ENCODE measurements around the gene MORN1. TPM values are rescaled to one million over a fixed set of nuclear protein-coding genes. Genes with fewer than 3 reads are reported as not detected.
A peak's percentile ranks its signal among the peaks of the same experiment; 100 is the strongest.

The MORN1 gene
- total and polyA plus RNA-seq, 2 donors, result 5.7 to 6.4 TPM

GRCh38 chr1:2304921-2305681, 86.3 kb downstream of the MORN1 start:
- Histone ChIP-seq H3K9me3 (ENCODE audit: control insufficient read depth in 2 of 2, insufficient read depth in 1 of 2, low read length in 1 of 2) (peaks cover 0 to 7% of the 10 kb centered on the region in 2 donors), H3K27ac (ENCODE audit: low read depth in 1 of 2, low read length in 1 of 2) (no peak overlapping the region), H3K4me3 (ENCODE audit: low read length in 2 of 2) (no peak overlapping the region), H3K36me3 (ENCODE audit: control insufficient read depth in 2 of 2, insufficient read depth in 2 of 2, low read length in 1 of 2) (peaks cover 34 to 40% of the 10 kb centered on the region in 2 donors), H3K4me1 (ENCODE audit: control insufficient read depth in 2 of 2, insufficient read depth in 2 of 2, low read length in 2 of 2) (peaks cover 17 to 30% of the 10 kb centered on the region in 2 donors), H3K27me3 (ENCODE audit: control insufficient read depth in 2 of 2, insufficient read depth in 1 of 2, low read length in 1 of 2) (no peaks in the 10 kb centered on the region)
- no peak for DNase-seq (ENCODE audit: low read depth in 6 of 9, low spot score in 9 of 9)
- WGBS, result 95% methylated on average over 49 of the region's 49 CpGs

GRCh38 chr1:2304282-2304681, 87.1 kb downstream of the MORN1 start:
- Histone ChIP-seq H3K36me3 (ENCODE audit: control insufficient read depth in 2 of 2, insufficient read depth in 2 of 2, low read length in 1 of 2) (peaks cover 34 to 40% of the 10 kb centered on the region in 2 donors), H3K4me1 (ENCODE audit: control insufficient read depth in 2 of 2, insufficient read depth in 2 of 2, low read length in 2 of 2) (peaks cover 25 to 38% of the 10 kb centered on the region in 2 donors), H3K27me3 (ENCODE audit: control insufficient read depth in 2 of 2, insufficient read depth in 1 of 2, low read length in 1 of 2) (no peaks in the 10 kb centered on the region), H3K4me3 (ENCODE audit: low read length in 2 of 2) (no peak overlapping the region), H3K9me3 (ENCODE audit: control insufficient read depth in 2 of 2, insufficient read depth in 1 of 2, low read length in 1 of 2) (peaks cover 0 to 7% of the 10 kb centered on the region in 2 donors), H3K27ac (ENCODE audit: low read depth in 1 of 2, low read length in 1 of 2) (no peak overlapping the region)
- no peak for DNase-seq (ENCODE audit: low read depth in 6 of 9, low spot score in 9 of 9)
- 97% methylated on average over 22 of the region's 22 CpGs for WGBS

- 97% methylated on average over 26 of the region's 26 CpGs for WGBS
- H3K27me3 ChIP-seq (ENCODE audit: control insufficient read depth in 2 of 2, insufficient read depth in 1 of 2, low read length in 1 of 2), result no peaks in the 10 kb centered on the region
Measured at GRCh38 chr1:2303781-2304180, 87.6 kb downstream of the MORN1 start.

GRCh38 chr1:2303016-2303775, 88.2 kb downstream of the MORN1 start:
- H3K9me3 ChIP-seq (ENCODE audit: control insufficient read depth in 2 of 2, insufficient read depth in 1 of 2, low read length in 1 of 2), result peaks cover 0 to 7% of the 10 kb centered on the region in 2 donors
- no peak overlapping the region for H3K4me3 ChIP-seq (ENCODE audit: low read length in 2 of 2)
- no peak overlapping the region for H3K27ac ChIP-seq (ENCODE audit: low read depth in 1 of 2, low read length in 1 of 2)
- no peaks in the 10 kb centered on the region for H3K27me3 ChIP-seq (ENCODE audit: control insufficient read depth in 2 of 2, insufficient read depth in 1 of 2, low read length in 1 of 2)
- peaks cover 31 to 40% of the 10 kb centered on the region in 2 donors for H3K36me3 ChIP-seq (ENCODE audit: control insufficient read depth in 2 of 2, insufficient read depth in 2 of 2, low read length in 1 of 2)
- H3K4me1 ChIP-seq (ENCODE audit: control insufficient read depth in 2 of 2, insufficient read depth in 2 of 2, low read length in 2 of 2), result peaks cover 30 to 45% of the 10 kb centered on the region in 2 donors
- no peak for DNase-seq (ENCODE audit: low read depth in 6 of 9, low spot score in 9 of 9)
- 97% methylated on average over 35 of the region's 35 CpGs for WGBS

More at GRCh38 chr1:2303781-2304180, 87.6 kb downstream of the MORN1 start:
- Histone ChIP-seq H3K9me3 (ENCODE audit: control insufficient read depth in 2 of 2, insufficient read depth in 1 of 2, low read length in 1 of 2) (peaks cover 0 to 7% of the 10 kb centered on the region in 2 donors), H3K4me1 (ENCODE audit: control insufficient read depth in 2 of 2, insufficient read depth in 2 of 2, low read length in 2 of 2) (peaks cover 26 to 43% of the 10 kb centered on the region in 2 donors), H3K36me3 (ENCODE audit: control insufficient read depth in 2 of 2, insufficient read depth in 2 of 2, low read length in 1 of 2) (peaks cover 34 to 40% of the 10 kb centered on the region in 2 donors), H3K4me3 (ENCODE audit: low read length in 2 of 2) (no peak overlapping the region), H3K27ac (ENCODE audit: low read depth in 1 of 2, low read length in 1 of 2) (no peak overlapping the region)
- no peak for DNase-seq (ENCODE audit: low read depth in 6 of 9, low spot score in 9 of 9)

GRCh38 chr1:2302292-2302925, 88.9 kb downstream of the MORN1 start:
- no peaks in the 10 kb centered on the region for H3K27me3 ChIP-seq (ENCODE audit: control insufficient read depth in 2 of 2, insufficient read depth in 1 of 2, low read length in 1 of 2)
- H3K27ac ChIP-seq (ENCODE audit: low read depth in 1 of 2, low read length in 1 of 2), result no peak overlapping the region
- 97% methylated on average over 24 of the region's 24 CpGs for WGBS
- no peak overlapping the region for H3K4me3 ChIP-seq (ENCODE audit: low read length in 2 of 2)
- no peak for DNase-seq (ENCODE audit: low read depth in 6 of 9, low spot score in 9 of 9)
- peaks cover 23 to 41% of the 10 kb centered on the region in 2 donors for H3K36me3 ChIP-seq (ENCODE audit: control insufficient read depth in 2 of 2, insufficient read depth in 2 of 2, low read length in 1 of 2)
- H3K9me3 ChIP-seq (ENCODE audit: control insufficient read depth in 2 of 2, insufficient read depth in 1 of 2, low read length in 1 of 2), result peaks cover 0 to 7% of the 10 kb centered on the region in 2 donors
- peaks cover 30 to 45% of the 10 kb centered on the region in 2 donors for H3K4me1 ChIP-seq (ENCODE audit: control insufficient read depth in 2 of 2, insufficient read depth in 2 of 2, low read length in 2 of 2)

GRCh38 chr1:2301607-2302291, 89.6 kb downstream of the MORN1 start:
- no peaks in the 10 kb centered on the region for H3K27me3 ChIP-seq (ENCODE audit: control insufficient read depth in 2 of 2, insufficient read depth in 1 of 2, low read length in 1 of 2)
- peaks cover 19 to 34% of the 10 kb centered on the region in 2 donors for H3K36me3 ChIP-seq (ENCODE audit: control insufficient read depth in 2 of 2, insufficient read depth in 2 of 2, low read length in 1 of 2)
- H3K9me3 ChIP-seq (ENCODE audit: control insufficient read depth in 2 of 2, insufficient read depth in 1 of 2, low read length in 1 of 2), result peaks cover 0 to 7% of the 10 kb centered on the region in 2 donors
- DNase-seq (ENCODE audit: low read depth in 6 of 9, low spot score in 9 of 9), result peak in 2 of 9 donors; percentile 38 to 52
- H3K4me1 ChIP-seq (ENCODE audit: control insufficient read depth in 2 of 2, insufficient read depth in 2 of 2, low read length in 2 of 2), result peaks cover 30 to 45% of the 10 kb centered on the region in 2 donors
- 45% methylated on average over 17 of the region's 17 CpGs for WGBS
- peak overlapping the region; percentile 38 to 51 for H3K4me3 ChIP-seq (ENCODE audit: low read length in 2 of 2)
- H3K27ac ChIP-seq (ENCODE audit: low read depth in 1 of 2, low read length in 1 of 2), result peak overlapping the region; percentile 90 to 96

- H3K9me3 ChIP-seq (ENCODE audit: control insufficient read depth in 2 of 2, insufficient read depth in 1 of 2, low read length in 1 of 2), result peaks cover 0 to 7% of the 10 kb centered on the region in 2 donors
- 2% methylated on average over 37 of the region's 37 CpGs for WGBS
- peak overlapping the region; percentile 38 to 51 for H3K4me3 ChIP-seq (ENCODE audit: low read length in 2 of 2)
- H3K36me3 ChIP-seq (ENCODE audit: control insufficient read depth in 2 of 2, insufficient read depth in 2 of 2, low read length in 1 of 2), result peaks cover 19 to 27% of the 10 kb centered on the region in 2 donors
- H3K27me3 ChIP-seq (ENCODE audit: control insufficient read depth in 2 of 2, insufficient read depth in 1 of 2, low read length in 1 of 2), result no peaks in the 10 kb centered on the region
- peak overlapping the region; percentile 90 to 96 for H3K27ac ChIP-seq (ENCODE audit: low read depth in 1 of 2, low read length in 1 of 2)
- peak; percentile 68 to 93 (median 80) for DNase-seq (ENCODE audit: low read depth in 6 of 9, low spot score in 9 of 9)
- peaks cover 30 to 45% of the 10 kb centered on the region in 2 donors for H3K4me1 ChIP-seq (ENCODE audit: control insufficient read depth in 2 of 2, insufficient read depth in 2 of 2, low read length in 2 of 2)
Measured at GRCh38 chr1:2300851-2301606, 90.3 kb downstream of the MORN1 start.
